Stomach (tissue), 4 donors: ENCODE data around the gene MFAP1.

Source experiments
- CTCF ChIP-seq, 7 experiments: fragments of 450-650 bp in 4 of 7; fragments of 200-600 bp in 3 of 7; sonication (generic) in 3 of 7; IDR thresholded peaks; one replicate each; pipeline ENCODE4 v1.5.1; 2016 to 2019; ENCODE audit warnings: antibody characterized with exemption in 7 of 7, control low read depth in 2 of 7, mild to moderate bottlenecking in 1 of 7
- EP300 ChIP-seq: sonication (generic); formaldehyde crosslinking; IDR thresholded peaks from one replicate; pipeline ENCODE4 v1.6.1; 2017; ENCODE audit warnings: antibody characterized with exemption
- POLR2A ChIP-seq, 4 donors: fragments of 450-650 bp; IDR thresholded peaks; one replicate each; pipeline ENCODE4 v1.6.1; 2016; ENCODE audit warnings: antibody characterized with exemption in 4 of 4, control low read depth in 2 of 4, mild to moderate bottlenecking in 1 of 4, moderate library complexity in 1 of 4
- POLR2AphosphoS5 ChIP-seq, 3 donors: sonication (generic); formaldehyde crosslinking; IDR thresholded peaks; one replicate each; pipeline ENCODE4 v1.6.1; 2016; ENCODE audit warnings: antibody characterized with exemption in 3 of 3

GRCh38 chr15:43776101-43776717 lies 48.3 kb downstream of the MFAP1 start:
- TF ChIP-seq CTCF (IDR thresholded peaks at IDR 0.05) (no peak), EP300 (no peak), POLR2A (IDR thresholded peaks at IDR 0.05) (no peak), POLR2AphosphoS5 (IDR thresholded peaks at IDR 0.05) (no peak)
